ENCODE results near the gene SMAD7.
"Not testable (repeated sequence)": the region's sequence is repeated elsewhere in the genome, so short reads cannot be mapped to it uniquely, and the experiment has no call there.

Gene SMAD7

DNA sequence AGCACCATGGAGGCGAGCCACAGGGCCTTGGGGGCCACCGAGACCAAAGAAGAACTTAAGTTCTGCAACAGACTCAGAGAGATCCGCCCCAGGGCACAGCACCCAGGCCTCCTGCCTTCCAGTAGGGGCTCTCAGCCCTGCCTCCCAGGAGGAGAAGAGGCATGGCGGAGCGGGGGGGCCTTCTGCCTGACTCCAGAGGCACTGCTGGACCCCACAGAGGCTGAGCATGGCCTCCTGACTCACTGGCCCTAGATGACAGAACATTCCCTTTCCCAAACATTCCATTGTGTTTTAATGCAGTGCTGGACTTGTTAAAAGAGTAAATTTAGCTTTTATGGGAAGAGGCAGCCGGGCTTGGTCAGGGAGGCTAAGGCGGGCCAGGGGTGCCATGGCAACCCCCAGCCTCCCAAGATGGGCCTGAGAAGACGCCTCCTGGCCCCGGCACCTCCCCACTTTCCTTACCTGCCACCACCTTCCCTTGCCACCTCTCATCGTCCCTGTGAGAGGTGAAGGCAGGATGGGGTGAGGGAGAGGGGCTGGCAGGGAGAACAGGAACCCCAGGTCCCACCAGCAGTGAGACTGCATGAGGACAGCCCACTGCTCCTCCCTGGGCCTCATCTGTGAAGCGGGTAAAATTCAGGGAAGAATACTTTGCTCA lies 65.4 kb downstream of the SMAD7 start:
- no peak for DNase-seq

DNA sequence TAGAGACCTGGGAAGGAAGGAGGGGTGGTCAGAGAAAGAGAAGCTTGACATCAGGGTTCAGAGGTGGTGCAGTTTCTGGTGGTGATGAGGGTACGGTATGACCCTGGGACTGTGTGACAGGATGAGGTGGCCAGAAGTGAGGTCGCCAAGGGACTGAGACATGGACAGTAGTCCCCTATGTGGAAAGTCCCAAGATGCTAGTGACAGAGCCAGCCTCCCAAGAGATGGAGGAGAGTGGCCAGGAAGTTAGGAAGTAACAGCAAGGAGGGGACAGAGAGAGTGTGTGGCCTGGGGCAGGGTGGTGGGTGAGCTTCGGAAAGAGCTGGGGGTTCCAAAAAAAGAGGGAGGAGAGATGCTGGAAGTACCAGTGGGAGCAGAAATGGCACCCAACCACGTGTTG lies 66.0 kb downstream of the SMAD7 start:
- no peak for DNase-seq

DNA sequence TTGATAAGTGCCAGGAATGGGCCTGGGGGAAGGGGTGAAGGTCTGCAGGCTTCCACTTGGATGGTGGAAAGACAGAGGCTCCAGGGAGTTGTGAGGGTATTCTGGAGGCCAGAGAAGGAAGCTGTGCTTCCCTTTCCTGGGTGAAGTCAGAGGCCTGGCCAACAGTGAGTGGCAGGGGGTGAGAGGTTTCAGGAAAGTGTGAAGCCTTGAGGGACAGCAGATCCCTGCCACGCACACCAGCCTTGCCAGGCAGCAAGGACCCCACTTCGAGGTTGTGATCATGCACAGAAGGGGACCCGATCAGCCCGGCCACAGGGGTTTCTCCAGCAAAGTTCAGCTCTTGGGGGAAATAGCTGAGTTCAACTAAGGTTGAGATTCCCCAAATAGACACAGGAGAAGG lies 66.5 kb downstream of the SMAD7 start:
- DNase-seq = no peak

DNA sequence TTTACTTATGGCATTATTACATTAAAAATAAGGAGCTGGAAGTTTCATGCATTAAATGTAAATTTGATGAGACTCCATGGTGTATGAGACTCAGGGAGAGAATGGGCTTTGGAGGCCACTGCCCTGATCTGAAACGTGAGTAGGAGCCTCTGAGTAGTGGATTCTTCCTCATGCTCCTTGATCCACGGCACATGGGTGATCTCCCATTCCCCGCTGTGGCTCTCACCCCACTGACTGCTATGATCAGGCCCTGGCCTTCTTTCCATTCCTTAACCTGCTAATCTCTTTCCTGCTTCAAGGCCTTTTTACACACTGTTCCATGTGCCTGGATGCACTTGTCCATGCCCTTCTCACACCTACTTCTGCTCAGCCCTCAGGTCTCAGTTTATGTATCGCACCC lies 68.4 kb downstream of the SMAD7 start:
- DNase-seq = no peak

DNA sequence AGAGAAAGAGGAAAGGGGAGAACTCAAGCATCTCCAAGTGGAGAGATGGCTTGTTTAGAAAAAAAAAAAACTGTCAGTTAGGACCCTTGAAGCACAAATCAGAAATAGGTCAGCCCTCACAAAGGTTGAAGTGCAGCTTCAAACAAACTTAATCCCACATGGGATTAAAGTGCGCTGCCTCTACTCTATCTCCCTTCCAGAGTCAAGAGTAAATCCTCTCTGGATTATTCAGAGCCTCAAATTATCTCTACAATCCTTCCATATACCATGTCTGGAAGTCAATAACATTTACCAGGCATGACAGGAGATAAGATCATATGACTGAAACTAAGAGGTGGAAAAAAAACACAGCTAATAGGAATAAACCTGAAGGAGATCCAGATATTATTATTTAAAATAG lies 69.8 kb downstream of the SMAD7 start:
- DNase-seq = no peak

DNA sequence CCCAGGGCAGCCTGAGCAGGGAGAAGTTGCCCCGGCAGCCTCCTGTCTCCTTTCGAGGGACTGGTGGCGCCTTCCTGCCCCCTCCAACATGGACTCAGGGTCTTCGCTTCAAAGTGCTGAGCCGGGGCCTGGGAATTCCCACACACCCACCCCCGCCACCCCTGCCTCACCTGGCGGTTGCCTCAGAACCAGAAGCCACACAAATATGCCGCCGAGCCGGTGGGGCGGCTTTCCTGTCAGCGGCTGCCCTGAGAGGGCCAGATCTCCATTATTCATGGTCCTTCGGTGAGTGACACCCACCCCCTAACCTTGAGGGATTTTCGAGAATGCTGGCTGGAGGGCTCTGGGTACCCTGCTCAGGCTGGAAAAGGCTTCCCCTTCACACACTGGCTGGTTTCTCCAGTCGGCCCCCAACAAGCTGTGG lies 71.7 kb downstream of the SMAD7 start:
- no peak for DNase-seq

DNA sequence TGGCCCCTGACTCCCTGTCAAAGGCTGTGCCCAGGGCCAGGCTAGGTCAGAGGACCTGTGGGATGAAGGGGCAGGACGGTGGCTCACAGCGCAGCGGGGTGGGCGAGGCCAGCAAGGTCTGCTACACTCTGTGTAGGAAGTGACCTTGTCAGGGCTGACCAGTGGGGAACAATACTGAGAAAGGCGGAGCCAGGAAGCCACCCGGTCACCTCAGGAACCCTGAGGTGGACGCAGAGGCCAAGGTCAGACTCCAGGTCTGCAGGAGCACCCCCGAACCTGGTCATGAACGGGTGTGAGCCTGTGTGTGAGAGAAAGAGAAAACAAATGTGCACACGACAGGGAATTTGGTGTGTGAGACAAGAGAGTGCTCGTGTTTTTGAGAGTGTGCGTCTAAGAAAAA lies 72.3 kb downstream of the SMAD7 start:
- DNase-seq = no peak

DNA sequence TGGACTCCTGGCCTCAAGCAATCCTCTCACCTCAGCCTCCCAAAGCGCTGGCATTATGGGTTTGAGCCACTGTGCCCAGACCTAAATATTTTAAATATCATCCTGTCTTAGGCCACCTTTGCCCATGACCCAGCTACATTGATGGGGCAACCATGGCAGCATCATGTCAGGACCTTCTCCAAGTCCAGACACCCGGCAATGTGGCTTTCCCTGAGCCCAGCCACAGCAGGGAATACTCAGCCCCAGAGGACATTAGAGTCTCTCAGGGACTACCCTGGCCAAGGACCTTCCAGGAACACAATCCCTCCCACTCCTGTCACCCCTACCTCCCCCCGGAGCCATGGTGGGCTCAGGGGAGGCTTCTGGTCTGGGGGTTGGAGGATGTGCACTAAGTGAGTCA lies 72.8 kb downstream of the SMAD7 start:
- no peak for DNase-seq

DNA sequence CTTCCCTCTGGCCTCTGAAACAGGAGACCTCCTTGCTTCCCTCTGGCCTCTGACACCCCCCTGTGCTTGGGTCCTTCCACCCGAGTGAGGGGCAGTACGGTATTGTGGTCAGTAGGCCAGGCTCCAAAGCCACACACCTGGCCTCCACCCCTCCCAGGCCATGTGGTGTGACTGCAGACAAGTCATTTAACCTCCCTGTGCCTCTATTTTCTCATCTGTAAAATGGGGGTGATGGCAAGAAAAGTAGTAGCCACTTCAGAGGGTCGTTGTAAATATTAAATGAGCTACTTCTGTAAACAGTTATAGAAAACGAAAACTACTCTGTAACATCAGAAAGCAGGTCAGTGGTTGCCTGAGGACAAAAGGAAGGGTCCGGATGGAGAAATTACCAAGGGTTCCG lies 74.2 kb downstream of the SMAD7 start:
- DNase-seq = no peak

DNA sequence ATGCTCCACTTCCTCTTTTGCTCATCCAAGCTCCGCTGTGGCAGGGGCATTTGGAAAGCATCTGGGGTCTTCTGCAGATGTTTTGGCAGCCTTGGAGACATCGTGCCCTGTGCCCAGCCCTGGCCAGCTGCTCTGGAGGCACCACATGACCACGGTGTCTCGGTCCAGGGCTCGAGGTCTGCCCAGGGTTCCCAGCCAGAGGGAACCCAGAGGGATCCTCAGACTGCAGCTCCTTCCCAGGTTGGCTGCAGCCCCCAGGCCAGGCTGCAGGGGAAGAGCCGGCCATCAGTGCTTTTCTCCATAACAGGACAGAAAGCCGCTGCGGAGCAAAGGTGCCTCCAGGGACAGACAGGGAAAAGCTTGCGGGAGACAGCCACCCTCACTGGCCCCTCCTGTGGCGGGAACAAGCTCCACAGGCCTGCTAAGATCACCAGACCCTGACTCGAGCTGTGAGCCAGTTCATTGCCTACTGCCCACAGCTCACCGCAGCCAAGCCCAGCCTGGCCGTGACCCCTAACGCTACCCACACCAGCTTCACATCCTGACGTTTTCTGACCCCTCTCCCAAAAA lies 74.7 kb downstream of the SMAD7 start:
- no peak for DNase-seq

DNA sequence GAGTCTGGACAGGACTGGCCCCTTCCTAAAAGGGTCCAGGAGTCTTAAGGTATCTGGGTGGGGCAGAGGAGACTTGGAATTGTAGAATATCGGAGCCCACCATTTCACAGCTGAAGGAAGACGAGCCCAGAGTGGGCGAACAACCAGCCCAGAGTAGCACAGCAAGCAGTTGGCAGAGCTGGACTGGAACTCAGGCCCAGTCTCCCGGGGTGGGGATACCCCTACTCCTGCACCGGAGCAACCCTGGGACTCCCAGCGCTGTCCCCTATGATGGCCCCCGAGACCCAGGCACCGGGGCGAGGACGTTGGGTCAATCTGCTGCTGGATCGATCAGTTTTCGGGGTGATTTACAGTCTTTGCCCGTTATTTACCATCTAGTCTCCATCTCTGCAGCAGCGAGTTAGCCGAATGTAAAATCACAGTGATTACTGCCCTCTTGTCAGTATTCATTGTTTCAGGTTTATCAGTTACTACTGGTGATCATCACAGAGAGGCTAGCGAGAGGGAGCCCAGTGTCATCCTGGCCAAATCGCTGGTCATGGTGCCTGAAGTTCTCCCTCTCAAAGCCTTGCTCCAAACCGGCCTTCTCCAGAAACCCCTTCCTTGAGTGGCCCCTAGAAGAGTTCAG lies 75.3 kb downstream of the SMAD7 start:
- DNase-seq = no peak

DNA sequence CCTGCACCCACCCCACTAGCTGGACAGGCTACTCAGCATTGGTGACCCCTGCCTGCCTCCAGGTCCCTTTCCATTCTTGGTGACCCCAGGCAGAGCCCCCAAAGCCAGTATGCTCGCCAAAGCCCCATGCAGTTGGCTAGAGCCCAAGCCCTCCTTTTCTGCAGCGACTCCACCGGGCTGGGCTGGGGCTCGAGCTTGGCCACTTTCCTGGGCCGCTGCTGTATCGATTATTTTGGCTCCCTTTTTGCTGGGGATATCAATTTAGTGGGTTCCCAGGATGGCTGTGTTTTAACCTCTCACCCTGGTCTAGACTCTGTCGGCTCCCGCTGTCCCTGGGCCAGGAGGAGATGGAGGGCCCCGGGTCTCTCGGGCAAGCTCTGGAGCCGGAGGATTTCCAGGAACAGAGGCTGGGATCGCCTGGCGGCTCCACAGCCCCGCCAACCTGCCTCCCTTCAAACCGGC lies 76.0 kb downstream of the SMAD7 start:
- no peak for DNase-seq

DNA sequence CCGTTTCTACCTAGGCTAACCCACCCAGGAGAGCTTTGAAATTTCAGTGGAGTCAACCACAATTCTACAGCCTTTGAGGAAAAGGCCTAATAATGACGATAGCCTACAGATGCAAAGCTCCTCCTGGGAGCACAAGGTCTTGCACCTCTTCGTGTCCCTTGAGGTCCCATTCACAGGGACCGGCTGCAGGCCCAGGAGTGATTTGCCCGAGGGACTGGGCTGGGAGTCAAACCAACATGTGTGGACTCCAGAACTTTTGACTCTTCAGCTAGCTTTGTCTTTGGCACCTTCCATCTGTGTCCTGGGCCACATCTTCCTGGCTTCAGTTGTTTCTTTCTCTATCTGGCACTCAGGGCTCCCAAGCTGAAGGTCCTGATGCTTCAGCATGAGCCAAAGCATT lies 76.5 kb downstream of the SMAD7 start:
- no peak for DNase-seq

DNA sequence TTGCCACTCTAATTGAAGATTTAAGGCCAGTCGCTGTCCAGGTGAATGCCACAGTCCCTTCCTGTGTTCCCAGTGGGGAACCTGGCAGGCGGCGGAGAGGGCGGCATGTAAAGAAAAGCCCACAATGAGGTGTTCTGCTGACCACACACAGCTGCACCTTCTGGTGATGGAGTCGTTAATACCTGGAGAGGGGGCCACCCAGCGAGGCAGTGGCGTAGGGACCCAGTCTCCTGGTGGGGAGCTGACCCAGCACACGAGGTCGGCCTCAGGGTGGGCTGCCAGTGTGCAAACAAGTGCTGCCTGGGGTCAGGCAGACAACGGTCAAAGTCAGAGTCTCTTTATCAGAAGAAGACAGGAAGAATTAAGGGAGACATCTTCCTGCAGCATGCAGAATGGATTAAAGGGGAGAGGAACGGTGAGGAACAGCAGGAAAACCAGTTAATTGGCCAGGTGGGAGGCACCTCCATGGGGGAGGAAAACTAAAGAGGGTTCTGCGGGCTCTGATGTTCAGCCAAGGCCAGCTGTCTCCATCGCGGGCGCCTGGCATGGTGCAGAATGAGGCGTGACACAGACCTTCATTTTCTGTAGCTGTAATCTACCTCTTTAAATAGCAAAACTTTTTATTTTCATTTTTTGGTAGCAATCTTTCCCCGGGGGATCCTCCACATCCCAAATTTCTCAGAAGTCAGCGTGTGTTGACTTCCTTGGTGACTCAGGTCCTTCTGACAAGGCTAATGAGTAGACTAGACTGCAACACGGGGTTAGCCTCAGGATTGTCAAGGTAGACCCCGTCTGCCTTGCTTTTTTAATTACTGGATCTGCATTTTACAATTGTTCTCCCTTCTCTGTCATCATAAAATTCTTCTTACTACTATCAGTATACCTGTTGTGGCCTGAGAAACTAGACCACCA lies 78.3 kb downstream of the SMAD7 start:
- DNase-seq = no peak

DNA sequence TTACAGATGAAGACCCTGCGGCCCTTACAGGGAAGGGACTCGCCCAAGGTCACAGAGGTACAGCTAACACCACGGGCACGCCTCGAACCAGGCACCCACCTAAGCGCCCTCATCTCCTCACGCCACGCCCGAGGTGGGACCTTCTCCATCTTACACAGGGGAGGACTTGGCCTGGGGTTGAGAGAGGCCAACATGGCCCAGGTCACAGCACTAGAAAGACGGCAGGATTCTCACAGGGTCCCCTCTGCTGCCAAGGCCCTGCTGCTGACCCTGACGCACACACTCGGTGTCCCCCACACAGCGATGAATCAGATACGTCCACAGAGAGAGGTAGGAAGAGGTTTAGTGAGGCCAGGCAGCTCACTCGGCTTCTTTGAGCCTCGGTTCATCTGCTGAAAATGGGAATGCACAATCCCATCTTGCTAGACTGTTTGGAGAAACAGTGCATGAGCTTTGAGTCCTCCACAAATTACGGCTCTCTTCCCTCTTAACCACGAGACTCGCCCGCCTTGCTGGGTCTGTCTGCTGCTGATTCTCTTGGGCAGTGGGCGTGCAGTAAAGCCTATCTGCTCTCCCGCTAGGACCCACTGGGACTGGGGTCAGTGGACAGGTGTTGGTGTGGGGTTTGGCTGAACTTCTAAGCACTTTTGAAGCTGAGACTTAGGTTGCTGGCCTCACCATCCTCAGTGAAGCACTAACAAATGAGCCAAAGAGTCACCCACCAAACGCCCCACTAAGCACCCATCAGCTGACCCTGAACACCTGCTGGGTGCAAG lies 79.2 kb downstream of the SMAD7 start:
- no peak for DNase-seq

DNA sequence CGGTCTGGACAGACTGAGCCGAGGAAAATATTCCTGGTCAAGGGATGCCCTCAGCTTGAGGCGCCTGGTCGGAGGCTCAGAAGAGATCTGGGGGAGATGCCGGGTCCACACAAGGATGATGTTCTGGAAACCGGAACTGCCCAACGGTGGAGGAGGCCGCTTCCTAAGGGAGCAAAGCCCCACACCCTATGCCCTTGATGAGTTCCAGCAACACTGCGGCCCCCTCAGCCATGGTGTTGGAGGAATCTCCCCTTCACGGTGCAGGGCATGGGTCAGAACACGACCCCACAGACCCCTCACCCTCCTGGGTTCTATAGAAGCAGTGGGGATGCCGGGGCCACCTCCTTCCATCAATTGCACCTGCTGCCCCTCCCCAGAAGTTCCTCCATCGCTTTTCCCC lies 79.8 kb downstream of the SMAD7 start:
- not testable (repeated sequence) for DNase-seq
